Measurements from ENCODE around the gene RBBP8NL. TPM values are rescaled to one million over a fixed set of nuclear protein-coding genes. Genes with fewer than 3 reads are reported as not detected.

RBBP8NL gene
- total and polyA plus RNA-seq, 11 donors, result not detected

DNA sequence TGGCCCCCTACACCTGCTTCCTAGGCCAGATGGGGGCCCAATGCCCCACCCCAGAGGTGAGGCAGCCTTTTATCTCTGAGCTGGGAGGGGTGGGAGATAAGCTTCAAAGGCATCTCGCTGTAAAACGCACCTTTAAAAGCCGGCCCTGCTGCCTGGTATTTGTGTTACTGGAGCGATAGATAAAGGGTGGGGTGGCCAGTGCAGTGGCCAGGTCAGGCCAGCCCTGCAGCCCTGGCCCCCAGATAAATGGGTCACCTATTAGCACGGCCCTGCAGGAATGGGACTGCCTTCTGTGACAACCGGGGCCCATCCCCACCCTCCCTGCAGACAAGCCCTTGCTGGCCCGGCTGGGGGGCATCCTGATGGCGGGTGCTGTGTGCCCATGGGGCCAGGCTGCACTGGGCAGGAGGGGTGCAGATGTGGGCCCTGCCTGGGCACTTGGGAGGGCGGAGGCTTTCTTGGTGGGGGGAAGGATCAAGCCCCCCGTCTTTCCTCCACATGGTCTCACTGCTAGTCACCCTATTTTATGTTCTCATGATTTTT, 3.0 kb upstream of the RBBP8NL start:
- H3K4me3 ChIP-seq, result no peak overlapping the region
- ATAC-seq, result no peak

DNA sequence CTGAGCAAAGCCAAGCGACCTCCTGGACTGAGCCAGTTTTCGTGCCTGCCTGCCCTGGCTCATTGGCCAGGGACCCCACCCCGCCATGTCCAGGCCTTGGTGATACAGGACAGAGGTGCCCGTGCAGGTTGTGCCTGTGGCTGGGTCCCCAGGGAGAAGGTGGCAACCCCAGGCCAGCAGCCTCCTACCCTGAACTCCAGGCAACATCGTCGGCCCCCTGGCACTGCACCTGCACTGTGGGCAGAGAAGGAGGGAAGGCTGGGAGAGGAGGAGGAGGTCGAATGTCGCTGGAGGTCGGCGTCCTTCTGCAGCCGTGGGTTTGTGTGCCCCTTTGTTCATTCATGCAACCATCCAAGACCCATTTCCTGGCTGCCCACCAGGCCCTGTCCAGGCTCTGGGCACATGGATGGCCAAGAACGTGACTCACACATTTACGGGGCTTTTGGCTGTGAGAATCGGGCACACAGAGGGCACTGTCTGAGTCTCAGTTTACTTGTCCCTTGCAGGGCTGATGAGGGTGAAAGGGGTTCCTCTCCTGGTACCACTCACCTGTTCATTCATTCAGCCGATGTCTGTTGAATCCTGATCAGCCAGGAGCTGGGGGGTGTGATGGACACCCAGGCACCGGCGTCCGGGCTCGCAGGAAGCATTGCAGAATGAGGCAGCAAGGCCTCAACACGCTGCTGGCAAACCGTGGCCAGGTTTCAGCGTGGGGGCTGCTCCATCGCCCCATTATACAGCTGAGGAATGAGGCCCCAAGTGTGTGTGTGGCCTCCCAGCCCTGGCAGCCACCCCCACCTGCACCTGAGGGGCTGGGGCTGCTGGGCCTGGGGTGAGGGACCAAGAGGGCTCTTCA, 2.3 kb upstream of the RBBP8NL start:
- no peak for DNase-seq
- H3K9me3 ChIP-seq, result no peaks in the 10 kb centered on the region
- no peak overlapping the region for H3K27ac ChIP-seq
- WGBS, 4 donors, result 79 to 88% (median 85%) methylated on average over 17 to 23 of the region's 23 CpGs
- TF ChIP-seq, protein P1, sequence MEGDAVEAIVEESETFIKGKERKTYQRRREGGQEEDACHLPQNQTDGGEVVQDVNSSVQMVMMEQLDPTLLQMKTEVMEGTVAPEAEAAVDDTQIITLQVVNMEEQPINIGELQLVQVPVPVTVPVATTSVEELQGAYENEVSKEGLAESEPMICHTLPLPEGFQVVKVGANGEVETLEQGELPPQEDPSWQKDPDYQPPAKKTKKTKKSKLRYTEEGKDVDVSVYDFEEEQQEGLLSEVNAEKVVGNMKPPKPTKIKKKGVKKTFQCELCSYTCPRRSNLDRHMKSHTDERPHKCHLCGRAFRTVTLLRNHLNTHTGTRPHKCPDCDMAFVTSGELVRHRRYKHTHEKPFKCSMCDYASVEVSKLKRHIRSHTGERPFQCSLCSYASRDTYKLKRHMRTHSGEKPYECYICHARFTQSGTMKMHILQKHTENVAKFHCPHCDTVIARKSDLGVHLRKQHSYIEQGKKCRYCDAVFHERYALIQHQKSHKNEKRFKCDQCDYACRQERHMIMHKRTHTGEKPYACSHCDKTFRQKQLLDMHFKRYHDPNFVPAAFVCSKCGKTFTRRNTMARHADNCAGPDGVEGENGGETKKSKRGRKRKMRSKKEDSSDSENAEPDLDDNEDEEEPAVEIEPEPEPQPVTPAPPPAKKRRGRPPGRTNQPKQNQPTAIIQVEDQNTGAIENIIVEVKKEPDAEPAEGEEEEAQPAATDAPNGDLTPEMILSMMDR (IDR thresholded peaks at IDR 0.05), result no peak
- TF ChIP-seq POLR2A (IDR thresholded peaks at IDR 0.05), result no peak
- H3K4me3 ChIP-seq, result no peak overlapping the region
- intact Hi-C loops (cut with DNase I), result loop anchor here in 1 of 10 donors (10.0 kb wide), 1 partner anchor 185 kb away; no protein-coding TSS in a partner anchor
- no peak for ATAC-seq
- peaks cover 0 to 8% (median 5%) of the 10 kb centered on the region in 9 donors for H3K27me3 ChIP-seq
- H3K4me1 ChIP-seq, result peaks cover 0 to 11% (median 4%) of the 10 kb centered on the region in 12 donors
- no peaks in the 10 kb centered on the region for H3K36me3 ChIP-seq

More for the DNA sequence above, 3.0 kb upstream of the RBBP8NL start:
- H3K9me3 ChIP-seq, result no peaks in the 10 kb centered on the region
- H3K36me3 ChIP-seq, result no peaks in the 10 kb centered on the region
- peaks cover 0 to 11% (median 4%) of the 10 kb centered on the region in 12 donors for H3K4me1 ChIP-seq
- intact Hi-C loops (cut with DNase I), result no loop called here
- WGBS, 4 donors, result 40 to 80% (median 60%) methylated on average over 5 to 10 of the region's 10 CpGs
- TF ChIP-seq POLR2A (IDR thresholded peaks at IDR 0.05), result no peak
- TF ChIP-seq, protein P1 (IDR thresholded peaks at IDR 0.05), result no peak
- H3K27ac ChIP-seq, result no peak overlapping the region
- peaks cover 0 to 8% (median 0%) of the 10 kb centered on the region in 9 donors for H3K27me3 ChIP-seq
- DNase-seq, result no peak

DNA sequence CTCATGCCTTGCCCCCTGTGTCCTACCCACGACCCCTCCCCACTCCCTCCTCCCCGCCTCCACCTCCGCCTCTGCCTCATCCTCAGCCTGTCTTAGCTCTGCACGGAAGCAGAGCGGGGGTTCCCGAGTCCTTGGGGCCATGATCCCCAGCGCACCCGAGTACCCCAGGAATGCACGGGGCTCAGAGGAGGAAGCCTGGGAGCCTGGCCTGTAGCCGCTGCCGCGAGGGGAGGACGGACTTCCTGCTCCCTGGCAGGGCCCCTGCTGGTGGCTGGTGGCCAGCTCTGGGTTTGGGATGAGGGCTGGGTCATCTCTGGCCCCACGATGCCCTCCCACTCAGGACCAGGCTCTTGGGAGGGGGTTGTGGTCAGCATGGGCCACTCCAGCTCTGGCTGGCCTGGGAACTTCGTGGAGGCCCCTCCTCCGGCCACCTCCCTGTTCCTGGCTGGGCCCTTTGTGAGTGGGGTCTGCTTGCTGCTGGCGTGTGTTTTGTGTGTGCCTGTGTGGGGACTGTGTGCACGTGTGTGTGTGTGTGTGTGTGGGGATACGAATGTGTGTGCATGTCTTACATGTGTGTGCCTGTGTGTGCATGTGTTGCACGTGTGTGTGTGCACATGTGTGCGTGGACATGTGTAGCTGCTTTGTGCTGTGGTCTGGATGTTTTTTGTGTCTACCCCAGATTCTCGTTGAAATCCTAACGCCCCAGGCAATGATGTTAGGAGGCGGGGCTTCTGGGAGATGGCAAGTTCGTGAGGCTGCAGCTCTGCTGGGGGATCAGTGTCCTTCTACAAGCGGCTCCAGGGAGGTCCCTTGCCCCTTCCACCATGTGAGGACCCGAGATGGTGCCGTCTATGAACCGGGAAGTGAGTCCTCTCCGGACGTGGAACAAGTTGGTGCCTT, 1.3 kb upstream of the RBBP8NL start:
- TF ChIP-seq, protein P1 (IDR thresholded peaks at IDR 0.05), result no peak
- TF ChIP-seq POLR2A (IDR thresholded peaks at IDR 0.05), result no peak
- Histone ChIP-seq H3K4me1 (peaks cover 0 to 5% (median 1%) of the 10 kb centered on the region in 12 donors), H3K9me3 (no peaks in the 10 kb centered on the region), H3K27ac (no peak overlapping the region), H3K4me3 (no peak overlapping the region), H3K36me3 (no peaks in the 10 kb centered on the region), H3K27me3 (peaks cover 0 to 17% (median 7%) of the 10 kb centered on the region in 9 donors)
- intact Hi-C loops (cut with DNase I), result loop anchor here in 1 of 10 donors (10.0 kb wide), 1 partner anchor 186 kb away; no protein-coding TSS in a partner anchor
- 58 to 70% (median 64%) methylated on average over 24 to 31 of the region's 31 CpGs for whole genome bisulfite sequencing, 4 donors
- DNase-seq (no peak), ATAC-seq (no peak)
